Activated CD8-positive, alpha-beta memory T cell treated with anti-CD3 and anti-CD28 coated beads, Interleukin-2, amount 50 U/mL, for 24 hours (primary cell): ENCODE measurements around the gene RRAS2.

Experiments
- DNase-seq: peaks from one replicate; pipeline ENCODE4 v3.0.0-alpha.2; 2020; ENCODE audit errors: extremely low read depth

The RRAS2 gene

DNA sequence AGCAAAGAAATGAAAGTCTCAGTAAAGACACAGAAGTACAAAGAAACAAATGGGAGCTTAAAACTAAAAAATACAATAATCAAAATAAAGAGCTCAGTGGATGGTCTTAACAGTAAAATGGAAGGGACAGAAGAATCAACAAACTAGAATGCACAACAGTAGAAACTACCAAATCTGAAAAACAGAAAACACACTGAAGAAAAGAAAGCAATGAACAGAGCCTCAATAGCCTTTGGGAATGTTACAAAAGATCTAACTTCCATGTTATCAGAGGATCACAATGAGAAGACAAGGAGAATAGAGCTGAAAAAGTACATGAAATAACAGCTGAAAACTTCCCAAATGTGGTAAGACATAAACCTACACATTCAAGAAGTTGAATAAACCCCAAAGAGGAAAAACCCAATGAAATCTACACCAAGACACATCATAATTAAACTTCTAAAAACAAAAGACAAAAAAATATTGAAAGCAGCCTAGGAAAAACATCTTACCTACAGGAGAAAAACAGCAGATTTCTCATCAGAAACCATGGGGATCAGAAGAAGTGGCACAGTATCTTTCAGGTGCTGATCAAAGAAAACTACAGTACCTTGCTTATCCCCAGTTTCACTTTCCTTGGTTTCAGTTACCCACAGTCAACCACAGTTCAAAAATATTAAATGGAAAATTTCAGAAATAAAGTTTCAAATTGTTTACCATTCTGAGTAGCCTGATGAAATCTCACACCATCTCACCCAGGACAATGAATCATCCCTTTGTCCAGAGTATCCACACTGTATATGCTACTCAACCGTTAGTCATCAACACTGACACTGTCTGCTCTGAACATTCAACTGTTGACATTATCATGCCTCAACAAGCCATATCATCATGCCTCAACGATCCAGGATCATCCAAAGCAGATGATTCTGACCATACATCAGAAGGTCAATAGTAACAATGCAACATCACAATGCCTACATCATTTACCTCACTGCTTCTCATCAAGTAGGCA, 22.2 kb downstream of the RRAS2 start:
- no peak for DNase-seq

- DNase-seq: no peak
Measured at GRCh38 chr11:14335712-14336111, 23.3 kb downstream of the RRAS2 start.

DNA sequence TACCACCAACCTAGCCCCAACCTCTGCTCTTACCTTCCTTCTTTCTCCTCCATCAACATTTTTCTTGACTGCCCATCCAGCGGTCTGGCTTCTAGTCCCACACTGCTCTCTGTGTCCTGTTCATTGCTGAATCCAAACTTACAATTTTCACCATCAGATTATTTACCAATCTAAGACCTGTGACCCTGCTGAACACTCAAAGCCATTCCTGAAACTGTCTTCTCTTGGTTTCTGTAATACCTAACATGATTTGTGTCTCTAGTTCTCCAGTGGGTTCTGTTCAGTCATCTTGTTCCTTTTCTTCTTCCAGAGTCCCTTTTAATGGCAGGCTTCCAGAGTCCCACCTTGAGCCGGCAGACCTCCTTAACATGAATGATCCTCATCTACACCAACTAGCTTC, 24.1 kb downstream of the RRAS2 start:
- no peak for DNase-seq

DNA sequence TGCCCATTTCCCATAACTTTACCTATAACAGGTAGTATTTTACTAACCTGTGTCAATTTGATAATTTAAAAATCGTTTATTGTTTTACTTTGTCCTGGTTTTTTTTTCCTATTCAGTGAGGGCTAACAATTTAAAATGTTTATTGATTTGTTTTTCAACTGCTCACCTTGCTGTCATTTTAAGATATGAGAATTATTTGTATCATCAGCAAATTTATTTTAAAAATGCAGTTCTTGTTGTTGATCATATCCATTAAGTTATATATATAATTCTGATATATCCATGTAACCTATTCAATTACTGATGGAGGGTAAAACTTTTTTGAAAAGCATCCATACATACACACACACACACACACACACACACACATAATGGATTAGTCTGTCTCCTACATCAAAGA, 24.8 kb downstream of the RRAS2 start:
- no peak for DNase-seq

DNA sequence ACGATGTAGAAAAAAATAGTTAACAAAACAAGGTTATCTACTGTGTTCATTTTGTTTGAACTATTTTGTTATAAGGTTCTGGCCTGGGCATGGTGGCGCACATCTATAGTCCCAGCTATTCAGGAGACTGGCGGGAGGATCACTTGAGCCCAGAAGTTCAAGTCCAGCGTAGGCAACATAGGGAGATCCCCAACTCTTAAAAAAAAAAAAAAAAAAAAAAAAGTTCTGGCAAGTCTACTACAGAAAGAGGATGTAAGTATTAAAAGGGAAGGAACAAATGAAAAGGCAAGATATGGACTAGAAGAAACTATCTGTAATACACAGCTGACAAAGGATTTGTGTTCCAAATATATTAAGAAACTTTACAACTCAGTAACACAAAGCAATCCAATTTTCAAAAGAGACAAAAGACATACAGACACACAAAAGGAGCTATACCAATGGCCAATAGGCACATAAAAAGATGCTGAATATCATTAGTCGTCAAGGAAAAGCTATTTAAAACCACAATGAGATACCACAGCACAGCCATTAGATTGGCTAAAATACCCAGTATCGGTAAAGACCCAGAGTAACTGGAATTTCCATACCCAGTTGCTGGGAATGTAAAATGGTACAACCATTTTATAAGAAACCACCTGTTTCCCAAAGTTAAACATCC, 27.4 kb downstream of the RRAS2 start:
- no peak for DNase-seq

- DNase-seq: no peak
Measured at GRCh38 chr11:14330881-14331280, 28.1 kb downstream of the RRAS2 start.

DNA sequence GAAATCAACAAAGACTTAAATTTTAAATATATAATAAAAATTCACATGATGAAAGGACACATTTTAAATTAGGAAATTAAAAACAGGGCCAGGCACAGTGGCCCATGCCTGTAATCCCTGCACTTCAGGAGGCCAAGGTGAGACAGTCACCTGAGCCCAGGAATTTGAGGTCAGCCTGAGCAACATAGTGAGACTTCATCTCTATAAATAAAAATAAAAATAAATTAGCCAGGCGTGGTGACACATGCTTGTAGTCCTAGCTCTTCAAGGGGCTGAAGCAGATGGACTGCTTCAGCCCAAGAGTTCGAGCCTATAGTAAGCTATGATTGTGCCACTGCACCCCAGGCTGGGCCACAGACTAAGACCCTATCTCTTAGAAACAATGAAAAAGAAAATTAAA, 29.3 kb downstream of the RRAS2 start:
- DNase-seq: no peak

- no peak for DNase-seq
Measured at GRCh38 chr11:14327116-14327515, 31.9 kb downstream of the RRAS2 start.

DNA sequence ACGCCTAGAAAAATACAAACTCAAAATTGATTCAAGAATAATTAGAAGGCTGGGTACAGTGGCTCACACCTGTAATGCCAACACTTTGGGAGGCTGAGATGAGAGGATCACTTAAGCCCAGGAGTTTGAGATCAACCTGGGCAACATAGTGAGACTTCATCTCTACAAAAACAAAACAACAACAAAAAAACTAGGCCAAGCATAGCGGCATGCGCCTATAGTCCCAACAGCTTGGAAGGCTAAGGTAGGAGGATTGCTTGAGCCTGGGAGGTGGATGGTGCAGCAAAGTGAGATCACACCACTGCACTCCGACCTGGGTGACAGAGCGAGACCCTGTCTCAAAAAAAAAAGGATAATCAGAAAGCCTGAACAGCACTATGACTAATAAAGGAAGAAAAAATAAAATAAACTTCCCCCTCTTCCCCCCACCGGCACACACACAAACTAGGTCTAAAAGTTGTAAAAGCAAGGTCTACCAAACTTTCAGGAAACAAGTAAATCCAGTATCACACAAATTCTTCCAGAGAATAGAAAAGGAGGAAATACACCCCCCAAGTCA, 35.8 kb downstream of the RRAS2 start:
- DNase-seq: no peak

- no peak for DNase-seq
Measured at GRCh38 chr11:14322510-14322909, 36.5 kb downstream of the RRAS2 start.

- no peak for DNase-seq
Measured at GRCh38 chr11:14320020-14320419, 39.0 kb downstream of the RRAS2 start.

- no peak for DNase-seq
Measured at GRCh38 chr11:14318581-14318981, 40.4 kb downstream of the RRAS2 start.

GRCh38 chr11:14317659-14318325, 41.2 kb downstream of the RRAS2 start:
- DNase-seq: no peak

DNA sequence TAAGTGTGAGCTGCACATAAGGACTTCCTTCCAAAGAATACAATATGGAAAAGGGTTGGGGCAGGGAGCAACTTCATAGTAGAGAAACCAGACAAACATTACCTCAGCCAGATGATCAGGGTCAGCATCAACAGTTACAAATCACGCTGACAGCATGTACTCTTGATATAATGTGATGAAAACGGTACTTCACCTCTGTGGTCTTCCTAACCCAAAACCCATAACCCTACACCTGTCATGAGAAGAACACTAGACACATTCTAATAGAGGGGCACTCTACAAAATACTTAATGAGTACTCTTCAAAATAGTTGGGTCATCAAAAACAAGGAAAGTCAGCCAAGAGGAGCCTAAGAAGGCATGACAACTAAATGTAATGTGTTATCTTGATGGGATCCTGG, 43.9 kb downstream of the RRAS2 start:
- no peak for DNase-seq

DNA sequence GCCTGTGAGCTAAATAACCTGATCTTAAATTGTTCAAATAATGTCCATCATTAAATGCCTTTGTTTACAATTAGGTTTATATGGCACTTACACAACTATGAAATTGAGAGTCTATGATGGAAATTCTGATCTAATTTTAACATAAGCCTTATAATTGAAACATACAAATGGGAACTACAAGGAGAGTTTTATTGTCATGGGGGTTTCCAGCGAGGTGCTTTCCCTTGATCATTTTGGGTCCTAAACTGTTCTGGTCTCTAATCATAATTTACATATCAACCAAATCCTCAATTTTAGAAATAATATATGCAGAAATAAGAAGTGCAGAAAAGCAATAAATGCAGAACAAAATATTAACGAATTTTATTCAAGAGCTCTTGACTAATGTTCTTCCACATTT, 44.9 kb downstream of the RRAS2 start:
- DNase-seq: no peak

GRCh38 chr11:14312736-14313438, 46.1 kb downstream of the RRAS2 start:
- no peak for DNase-seq

DNA sequence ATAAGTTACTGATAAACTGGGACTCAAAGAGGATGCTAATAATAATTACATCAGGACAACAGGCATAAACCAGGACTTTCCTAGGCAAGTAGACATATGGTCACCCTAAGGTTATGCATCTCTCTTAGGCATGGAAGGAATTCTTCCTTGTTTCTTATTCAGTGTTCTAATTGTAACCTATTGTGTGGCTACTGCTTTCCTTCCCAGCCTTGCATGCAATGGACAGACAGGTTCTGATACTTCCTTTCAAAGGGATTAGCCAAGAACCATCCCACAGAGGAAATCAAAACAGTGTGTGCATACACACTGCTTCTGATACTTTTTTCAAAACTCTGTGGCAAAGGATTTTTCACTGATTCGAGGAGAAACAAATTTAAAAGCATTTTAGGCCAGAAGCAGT, 48.3 kb downstream of the RRAS2 start:
- no peak for DNase-seq

DNA sequence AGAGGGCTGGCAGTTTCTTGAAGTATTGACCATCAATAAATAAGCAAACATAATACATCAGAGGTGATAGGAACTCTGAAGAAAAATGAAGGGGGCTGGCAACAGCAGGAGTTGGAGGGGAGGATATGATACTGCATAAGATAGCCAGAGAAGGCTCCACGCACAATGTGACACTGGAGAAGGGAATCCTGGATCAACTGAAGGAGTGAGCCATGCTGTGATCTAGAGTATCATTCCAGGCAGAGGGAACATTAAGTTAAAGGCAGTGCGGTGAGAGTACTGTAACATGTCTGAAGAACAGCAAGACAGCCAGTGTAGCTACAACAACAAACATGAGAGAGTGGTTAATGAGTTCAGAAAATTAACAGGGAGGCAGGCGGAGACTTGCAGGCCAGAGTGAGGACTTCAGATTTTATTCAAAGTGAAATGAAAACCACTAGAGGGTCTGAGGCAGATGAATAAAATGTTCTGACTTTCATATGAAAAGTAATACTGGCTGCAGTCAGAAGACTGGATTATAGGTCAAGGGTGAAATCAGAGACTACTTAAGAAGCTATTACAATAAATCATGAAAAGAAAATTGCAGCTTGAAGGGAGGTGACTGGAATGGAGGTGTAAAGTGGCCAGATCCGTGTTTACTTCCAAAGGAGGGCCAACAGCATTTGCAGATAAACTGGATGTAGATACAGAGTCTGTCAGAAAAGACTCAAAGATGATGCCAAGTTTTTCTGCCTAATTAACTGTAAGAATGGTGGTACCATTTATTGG, 49.4 kb downstream of the RRAS2 start:
- DNase-seq: no peak

DNA sequence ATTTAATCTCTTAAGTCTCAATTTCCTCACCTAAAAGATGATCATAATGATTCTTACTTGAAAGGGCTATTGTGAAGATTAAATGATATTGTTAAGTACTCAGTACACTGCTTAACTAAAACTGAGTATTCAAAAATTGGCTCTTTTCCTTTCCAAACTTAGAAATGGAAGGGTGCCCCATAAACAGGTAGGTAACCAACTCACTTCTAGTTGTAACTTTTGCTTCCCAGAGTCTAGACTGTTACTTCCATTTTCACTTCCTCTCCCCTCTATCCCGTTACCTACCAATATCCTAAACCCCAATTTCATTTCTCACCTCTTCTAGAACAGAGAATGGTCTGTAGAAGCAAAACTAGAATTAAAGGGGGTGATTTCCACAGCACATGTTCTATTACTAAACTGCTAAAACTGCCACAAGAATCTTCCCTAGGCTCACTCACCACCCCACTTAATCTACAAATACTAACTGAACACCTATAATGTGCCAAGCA, 50.0 kb downstream of the RRAS2 start:
- DNase-seq: no peak

DNA sequence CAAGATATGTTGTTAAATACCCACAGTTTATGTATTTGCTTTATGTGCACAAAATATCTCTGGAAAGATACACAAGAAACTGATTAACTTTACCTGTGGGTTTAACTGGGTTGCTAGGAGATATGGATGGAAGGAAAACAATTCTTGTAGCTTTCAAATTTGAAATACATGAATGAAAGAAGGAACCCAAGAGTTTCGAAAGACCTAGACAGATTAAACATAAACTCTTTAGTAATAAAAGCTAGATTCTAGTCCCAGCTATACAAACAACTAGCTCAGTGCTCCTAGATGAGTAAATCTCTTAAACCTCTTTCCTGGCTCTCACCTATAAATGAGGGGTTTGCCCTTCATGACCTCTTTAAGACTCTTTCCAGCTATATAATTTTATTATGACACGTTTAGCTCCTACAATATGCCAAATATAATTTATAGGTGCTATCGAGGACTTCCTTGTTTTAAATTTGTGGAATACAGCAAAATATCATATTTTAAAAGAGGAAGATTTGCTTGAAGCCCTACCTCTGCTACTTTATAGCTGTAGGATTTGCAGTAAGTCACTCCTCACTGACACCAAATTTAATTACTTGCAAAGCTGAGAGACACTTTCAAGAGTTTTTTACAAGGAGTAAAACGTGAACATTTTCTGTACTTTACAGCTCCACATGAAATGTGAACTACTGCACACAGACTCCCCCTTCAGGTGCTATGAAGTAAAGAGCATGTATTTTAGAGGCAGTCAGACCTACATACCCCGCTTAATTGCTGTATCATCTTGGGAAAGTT, 50.7 kb downstream of the RRAS2 start:
- no peak for DNase-seq
